GM18907 (cell line): ENCODE measurements around the gene DCXR.

Experiments
- ATAC-seq: cut with Tn5 transposase; IDR thresholded peaks from one replicate; pipeline ENCODE4 v1.9.1; 2021; ENCODE audit warnings: mild to moderate bottlenecking, moderate library complexity; ENCODE audit not compliant: unreplicated experiment

Gene DCXR

DNA sequence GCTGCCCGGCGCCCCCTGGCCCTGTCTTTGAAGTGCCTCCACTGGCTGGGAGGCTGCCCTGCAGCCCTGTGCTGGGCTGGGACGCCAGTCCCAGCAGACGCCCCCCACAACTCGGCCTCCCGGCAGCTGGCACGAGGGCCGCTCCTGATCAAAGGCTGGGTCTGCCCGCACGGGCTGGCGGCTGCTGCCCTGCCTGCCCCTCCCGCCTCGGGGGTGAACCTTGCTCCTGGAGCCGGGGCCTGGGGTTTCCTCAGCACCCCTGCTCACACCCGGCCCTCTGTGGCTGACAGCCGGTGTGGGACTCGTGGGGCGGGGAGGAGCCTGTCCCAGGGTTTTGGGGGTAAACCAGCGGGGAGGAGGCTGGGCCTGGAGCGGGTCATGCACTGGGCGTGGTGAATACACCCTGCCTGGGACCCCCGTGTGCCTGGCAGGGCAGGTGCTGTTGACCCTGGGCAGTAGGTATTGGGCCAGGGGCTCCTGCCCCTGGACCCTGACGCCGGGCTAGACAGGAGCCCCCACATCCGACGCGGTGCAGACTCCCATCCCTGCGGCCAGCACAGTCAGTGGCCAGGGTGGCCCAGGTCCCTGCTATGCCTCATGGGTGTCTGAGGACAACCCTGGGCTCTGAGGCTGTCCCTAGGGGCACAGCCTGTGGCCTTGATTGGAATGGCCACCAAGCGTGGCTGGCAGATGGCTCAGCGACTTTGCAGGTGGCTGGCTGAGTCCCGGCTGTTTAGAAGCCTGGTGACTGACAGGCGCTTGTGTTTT is 36.5 kb downstream of the DCXR start:
- no peak for ATAC-seq

- no peak for ATAC-seq
Observed at GRCh38 chr17:81999976-82000802, 37.3 kb downstream of the DCXR start.

DNA sequence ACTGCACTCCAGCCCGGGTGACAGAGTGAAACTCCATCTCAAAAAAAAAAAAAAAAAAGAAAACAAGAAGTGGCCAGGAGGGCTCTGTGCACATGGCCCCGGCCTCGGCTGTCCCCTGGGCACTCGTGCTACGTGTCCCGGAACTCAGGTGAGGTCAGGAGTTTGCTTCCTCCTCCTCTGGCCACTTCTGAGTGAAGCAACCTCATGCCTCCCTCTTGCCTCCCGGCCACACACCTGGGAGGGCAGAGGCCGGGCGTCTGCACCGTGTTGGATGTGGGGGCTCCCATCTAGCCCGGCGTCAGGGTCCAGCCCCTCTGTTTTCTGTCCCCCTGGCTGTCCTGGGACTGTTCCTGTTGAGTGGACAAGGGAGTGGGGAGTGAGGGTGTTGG is 37.9 kb downstream of the DCXR start:
- ATAC-seq: no peak

GRCh38 chr17:81998691-81999438 is 38.6 kb downstream of the DCXR start:
- no peak for ATAC-seq

DNA sequence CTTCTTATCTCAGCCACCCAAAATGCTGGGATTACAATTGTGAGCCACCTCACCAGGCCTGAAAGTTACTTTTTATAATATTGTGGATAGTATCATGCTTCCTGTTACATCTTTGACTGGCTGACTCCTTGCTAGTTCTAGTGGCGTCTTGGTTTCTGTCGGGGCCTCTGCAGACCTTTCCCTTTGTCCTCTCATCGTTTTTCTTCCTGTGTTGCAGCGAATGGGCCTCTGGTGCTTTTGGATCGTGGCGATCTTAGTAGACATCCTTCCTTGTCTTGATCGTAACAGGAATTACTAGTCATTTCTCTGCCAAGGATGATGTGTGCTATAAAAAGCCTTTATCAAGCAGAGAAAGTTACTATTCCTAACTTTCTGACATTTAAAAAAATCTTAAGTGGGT is 39.3 kb downstream of the DCXR start:
- no peak for ATAC-seq

DNA sequence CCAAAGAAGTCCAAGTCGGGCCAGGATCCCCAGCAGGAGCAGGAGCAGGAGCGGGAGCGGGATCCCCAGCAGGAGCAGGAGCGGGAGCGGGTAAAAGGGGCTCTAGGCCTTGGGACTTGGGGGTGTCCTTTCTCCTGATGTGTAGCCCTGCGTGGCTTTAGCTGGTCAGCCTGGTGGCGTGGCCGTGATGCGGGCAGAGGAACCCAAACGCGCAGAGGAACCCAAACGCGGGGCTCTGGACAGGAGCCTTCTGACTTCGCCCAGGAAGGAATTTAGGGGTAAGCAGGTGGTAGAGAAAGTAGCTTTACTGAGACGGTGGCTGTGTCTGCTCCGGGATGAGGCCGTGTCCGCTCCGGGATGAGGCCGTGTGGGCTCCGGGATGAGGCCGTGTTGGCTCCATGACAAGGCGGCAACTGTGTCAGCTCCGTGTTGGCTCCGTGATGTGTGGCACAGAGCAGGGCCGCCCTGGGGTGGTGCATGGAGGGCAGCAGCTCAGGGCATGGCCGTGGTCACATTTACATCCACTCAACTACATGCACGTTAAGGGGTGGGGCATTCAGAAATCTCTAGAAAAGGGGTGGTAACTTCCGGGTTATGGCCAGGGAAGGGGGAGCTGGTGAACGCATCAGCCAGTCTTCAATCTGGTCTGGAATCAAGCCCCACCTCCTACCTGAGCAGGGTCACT is 40.6 kb downstream of the DCXR start:
- ATAC-seq: no peak

DNA sequence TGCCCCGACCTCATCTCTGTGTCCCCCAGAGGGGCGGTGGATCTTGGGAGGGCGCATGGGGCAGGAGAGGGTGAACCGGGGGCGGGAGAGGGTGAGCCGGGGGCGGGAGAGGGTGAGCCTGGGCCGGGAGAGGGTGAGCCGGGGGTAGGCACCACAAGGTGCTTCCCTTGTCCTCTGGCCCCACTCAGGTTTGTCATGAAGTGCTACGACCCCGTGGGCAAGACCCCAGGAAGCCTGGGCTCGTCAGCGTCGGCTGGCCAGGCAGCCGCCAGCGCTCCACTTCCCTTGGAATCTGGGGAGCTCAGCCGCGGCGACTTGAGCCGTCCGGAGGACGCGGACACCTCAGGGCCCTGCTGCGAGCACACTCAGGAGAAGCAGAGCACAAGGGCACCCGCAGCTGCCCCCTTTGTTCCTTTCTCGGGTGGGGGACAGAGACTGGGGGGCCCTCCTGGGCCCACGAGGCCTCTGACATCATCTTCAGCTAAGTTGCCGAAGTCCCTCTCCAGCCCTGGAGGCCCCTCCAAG is 41.2 kb downstream of the DCXR start:
- ATAC-seq: no peak

DNA sequence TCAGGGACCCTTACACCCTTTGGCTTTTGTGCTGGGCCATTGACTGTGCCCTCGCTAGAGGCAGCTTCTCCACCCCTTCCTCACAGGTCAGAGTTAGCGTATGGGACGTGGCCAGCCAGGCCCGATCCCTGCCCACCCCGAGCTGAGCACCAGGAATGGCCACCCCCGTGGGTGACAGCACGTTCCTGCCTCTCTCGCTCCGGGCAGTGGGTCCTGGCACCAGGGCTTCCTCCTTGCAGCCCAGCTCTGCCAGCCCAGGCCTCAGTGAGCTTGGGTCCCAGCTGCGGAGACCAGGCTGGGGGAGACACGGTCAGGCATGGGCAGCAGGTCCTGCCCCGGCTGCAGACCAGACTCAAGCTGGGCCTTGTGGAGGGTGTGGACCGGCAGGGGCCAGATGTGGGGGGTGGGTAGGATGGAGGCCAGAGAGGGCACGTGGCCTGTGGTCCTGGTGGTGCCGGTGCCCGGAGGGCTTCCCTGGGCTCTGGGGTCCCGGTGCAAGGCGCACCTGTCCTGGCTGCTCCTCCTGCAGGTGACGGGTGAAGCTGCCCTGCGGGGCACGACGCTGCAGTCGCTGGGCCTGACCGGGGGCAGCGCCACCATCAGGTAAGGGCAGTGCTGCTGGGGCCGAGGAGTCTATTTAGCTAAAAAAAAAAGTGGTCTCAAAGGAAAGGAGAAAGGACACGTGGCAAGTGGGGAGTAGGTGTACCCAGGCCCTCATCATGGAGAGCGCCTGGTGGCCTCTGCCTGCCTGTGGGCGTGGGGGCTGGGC is 41.9 kb downstream of the DCXR start:
- no peak for ATAC-seq

DNA sequence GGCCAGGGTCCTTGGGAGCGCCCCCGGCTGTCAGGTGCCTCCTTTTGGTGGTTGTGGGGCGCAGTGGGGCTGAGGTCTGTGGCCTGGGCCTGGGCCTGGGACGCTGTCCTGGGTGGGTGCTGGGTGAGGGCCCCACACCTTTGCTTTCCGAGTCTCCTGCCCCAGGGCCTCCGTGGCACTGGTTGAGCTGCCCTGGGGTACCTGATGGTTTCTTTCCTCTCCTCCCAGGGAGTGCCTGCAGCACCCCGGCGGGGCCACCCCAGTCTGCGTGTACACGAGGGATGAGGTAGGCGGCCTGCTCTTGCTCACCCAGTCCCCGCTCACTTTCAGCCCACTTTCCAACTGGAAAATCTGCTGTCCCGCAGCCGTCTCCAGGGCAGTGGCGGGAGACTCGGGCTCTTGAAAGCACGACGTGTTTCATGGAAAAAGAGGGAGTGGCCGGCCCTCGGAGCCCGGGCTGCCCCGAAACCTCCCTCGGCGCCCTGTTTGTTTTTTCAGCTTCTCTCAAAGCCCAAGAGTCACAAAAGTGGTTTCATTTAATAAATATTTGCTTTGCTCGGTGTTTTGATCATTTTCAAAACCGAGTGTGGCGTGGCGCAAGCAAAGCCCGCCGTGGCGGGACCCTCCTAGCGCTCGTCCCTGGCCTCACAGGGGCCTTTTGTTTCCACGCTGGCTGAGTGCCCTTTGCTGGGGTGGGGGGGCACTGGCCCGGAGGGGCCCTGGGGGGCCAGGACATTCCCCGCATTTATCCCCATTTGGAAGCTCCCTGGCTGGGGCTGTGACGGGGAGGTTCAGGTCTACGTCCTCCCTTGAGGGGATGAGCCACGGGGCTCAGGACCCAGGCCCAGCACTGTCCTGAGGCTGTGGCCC is 42.7 kb downstream of the DCXR start:
- no peak for ATAC-seq

- ATAC-seq: no peak
Observed at GRCh38 chr17:81993729-81994592, 43.5 kb downstream of the DCXR start.

DNA sequence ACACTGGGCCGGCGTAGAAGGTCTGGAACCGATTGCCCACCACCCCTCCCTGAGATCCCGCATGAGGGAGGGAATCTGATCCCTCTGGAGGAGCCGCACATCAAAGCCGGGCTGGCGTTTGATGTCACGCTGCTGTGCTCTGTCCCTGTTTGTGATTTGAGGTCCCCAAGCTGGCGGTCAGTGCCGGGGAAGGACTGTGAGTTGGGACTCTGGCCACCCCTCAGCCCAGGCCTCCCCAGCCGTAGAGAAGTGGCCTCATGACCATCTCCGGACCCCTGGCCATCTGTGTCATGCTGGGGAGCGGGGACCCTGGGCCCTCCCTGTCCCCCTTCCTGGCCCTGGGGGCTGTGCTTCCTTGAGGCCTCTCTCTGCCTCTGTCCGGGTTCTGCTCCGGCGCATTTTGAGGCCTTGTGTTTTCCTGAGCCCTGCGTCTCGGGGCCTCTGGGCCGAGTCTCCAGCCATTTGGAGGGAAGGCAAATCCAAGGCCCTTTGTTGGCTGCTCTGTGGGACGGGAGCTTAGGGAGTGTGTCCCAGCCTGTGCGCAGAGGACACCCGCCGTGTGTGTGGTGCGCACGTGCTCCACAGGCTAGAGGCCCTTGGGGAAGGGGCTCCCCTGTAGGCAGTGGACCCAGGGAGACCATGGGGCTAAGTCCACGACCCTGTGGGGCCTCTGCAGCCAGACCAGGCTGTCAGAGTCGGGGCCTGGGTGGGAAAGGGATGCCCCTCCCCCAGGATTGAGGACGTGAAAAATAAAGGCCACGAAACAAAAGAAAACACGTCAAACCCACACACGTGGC is 45.0 kb downstream of the DCXR start:
- no peak for ATAC-seq

GRCh38 chr17:81991684-81992305 is 45.7 kb downstream of the DCXR start:
- ATAC-seq: no peak

DNA sequence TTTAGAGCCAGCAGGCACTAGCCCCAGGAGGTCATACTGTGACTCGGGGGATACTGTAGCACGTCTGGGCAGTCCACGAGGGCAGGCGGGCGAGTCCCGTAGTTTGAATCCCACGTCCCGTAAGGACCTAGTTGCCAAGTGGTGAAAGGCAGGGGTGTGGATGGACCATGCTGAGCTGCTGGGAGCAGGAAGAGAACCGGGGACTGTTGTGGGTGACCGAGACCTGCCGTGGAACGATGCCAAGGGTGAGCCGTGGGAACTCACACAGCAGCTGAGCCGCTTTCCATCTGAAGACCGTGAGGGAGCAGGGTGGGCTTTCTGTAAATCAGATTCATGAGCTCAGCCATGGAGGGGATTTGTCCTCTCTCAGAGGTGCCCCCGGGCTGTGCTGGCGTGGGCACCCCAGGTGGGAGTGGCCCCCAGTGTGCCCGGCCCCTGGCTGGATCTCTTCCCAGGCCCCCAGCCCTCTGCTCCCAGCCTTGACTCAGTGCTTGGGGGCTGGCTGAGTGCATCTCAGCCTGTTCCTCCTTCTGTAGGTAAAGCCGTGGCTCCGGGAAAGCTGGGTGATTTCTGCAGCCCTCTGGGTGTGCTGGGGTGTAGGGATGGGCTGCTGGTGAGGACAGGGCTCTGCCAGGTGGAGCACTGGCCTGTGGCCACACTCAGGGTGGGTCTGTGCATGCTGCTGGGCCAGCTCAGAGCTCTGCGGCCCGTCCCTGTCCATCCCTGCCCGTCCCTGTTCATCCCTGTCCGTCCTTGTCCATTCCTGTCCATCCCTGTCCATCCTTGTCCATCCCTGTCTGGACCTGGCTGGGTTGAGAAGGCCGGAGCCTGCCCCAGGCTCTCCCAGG is 46.4 kb downstream of the DCXR start:
- ATAC-seq: no peak

DNA sequence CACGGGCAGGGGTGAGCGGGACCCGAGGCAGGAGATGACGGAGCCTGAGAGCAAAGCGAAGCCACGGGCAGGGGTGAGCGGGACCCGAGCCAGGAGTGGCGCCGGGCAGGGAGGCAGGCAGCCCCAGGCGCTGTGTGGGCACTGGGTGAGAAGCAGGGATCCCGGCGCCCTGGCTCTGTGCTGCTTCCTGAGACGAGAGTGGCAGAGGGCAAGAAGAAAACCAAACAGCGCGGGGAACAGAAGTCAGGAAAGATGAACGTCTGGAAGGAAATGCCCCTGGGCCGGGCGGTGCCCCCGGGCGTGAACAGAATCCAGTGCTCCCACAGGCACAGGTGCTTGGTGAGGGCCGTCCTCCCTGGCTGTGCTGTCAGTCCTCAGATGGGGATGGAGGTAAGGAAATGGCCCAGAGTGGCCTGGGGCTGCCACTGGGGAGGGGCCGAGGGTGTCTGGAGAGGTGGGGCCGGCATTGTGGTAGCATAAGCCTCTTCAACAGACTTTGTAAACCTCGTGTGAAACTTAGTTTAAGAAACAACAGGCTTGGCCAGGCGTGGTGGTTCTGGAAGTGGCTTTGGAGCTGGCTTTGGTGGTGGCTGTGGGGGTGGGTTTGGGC is 50.2 kb downstream of the DCXR start:
- no peak for ATAC-seq

GRCh38 chr17:81986606-81987005 is 50.9 kb downstream of the DCXR start:
- ATAC-seq: no peak
